HepG2 (cell line): ENCODE data around the gene RABGAP1. TPM values are rescaled to one million over a fixed set of nuclear protein-coding genes. Genes with fewer than 3 reads are reported as not detected.
A peak's percentile ranks its signal among the peaks of the same experiment; 100 is the strongest.

Source experiments
- BORCS8-MEF2B ChIP-seq: sonication (generic); formaldehyde crosslinking; IDR thresholded peaks from 2 replicates; pipeline ENCODE4 v1.8.0; 2022; ENCODE audit warnings: mild to moderate bottlenecking, missing genetic modification reagents
- CCAR2 ChIP-seq: fragments of 200-400 bp; formaldehyde crosslinking; optimal IDR thresholded peaks from 2 replicates; pipeline ENCODE3; 2018; ENCODE audit warnings: low read depth, mild to moderate bottlenecking, low read length, moderate library complexity
- CHCHD3 ChIP-seq: sonication (generic); formaldehyde crosslinking; IDR thresholded peaks from 2 replicates; pipeline ENCODE4 v1.8.0; 2022; ENCODE audit warnings: mild to moderate bottlenecking, missing genetic modification reagents, moderate library complexity
- FOXC1 ChIP-seq: sonication (generic); formaldehyde crosslinking; IDR thresholded peaks from 2 replicates; pipeline ENCODE4 v1.8.0; 2022; ENCODE audit warnings: mild to moderate bottlenecking, missing genetic modification reagents, borderline replicate concordance
- FOXJ3 ChIP-seq: sonication (generic); formaldehyde crosslinking; IDR thresholded peaks from 2 replicates; pipeline ENCODE4 v1.4.0; 2020; ENCODE audit warnings: missing genetic modification reagents, mild to moderate bottlenecking, borderline replicate concordance
- HBP1 ChIP-seq: IDR thresholded peaks from 2 replicates; pipeline ENCODE4 v1.6.1; 2016; ENCODE audit warnings: low read depth, control low read depth
- IRX3 ChIP-seq: sonication (generic); formaldehyde crosslinking; IDR thresholded peaks from 2 replicates; pipeline ENCODE4 v1.8.1; 2023; ENCODE audit warnings: mild to moderate bottlenecking, low read depth, missing genetic modification reagents, borderline replicate concordance
- MLXIP ChIP-seq: sonication (generic); formaldehyde crosslinking; IDR thresholded peaks from 2 replicates; pipeline ENCODE4 v1.9.0; 2021; ENCODE audit warnings: missing genetic modification reagents, borderline replicate concordance
- MXD4 ChIP-seq: IDR thresholded peaks from 2 replicates; pipeline ENCODE4 v1.6.1; 2016; ENCODE audit warnings: mild to moderate bottlenecking, missing biosample characterization, missing genetic modification reagents
- PAWR ChIP-seq: sonication (generic); formaldehyde crosslinking; IDR thresholded peaks from 2 replicates; pipeline ENCODE4 v1.4.0; 2020; ENCODE audit warnings: missing genetic modification reagents, mild to moderate bottlenecking, borderline replicate concordance
- PTBP1 ChIP-seq: fragments of 200-400 bp; formaldehyde crosslinking; IDR thresholded peaks from 2 replicates; pipeline ENCODE4 v1.6.1; 2018; ENCODE audit warnings: low read length, low read depth; ENCODE audit not compliant: poor library complexity, severe bottlenecking
- YEATS4 ChIP-seq: sonication (generic); formaldehyde crosslinking; IDR thresholded peaks from 2 replicates; pipeline ENCODE4 v1.4.0; 2020; ENCODE audit warnings: missing genetic modification reagents, borderline replicate concordance
- ZNF354B ChIP-seq: sonication (generic); formaldehyde crosslinking; IDR thresholded peaks from 2 replicates; pipeline ENCODE4 v1.8.0; 2022; ENCODE audit warnings: mild to moderate bottlenecking, missing genetic modification reagents
- ZNF570 ChIP-seq: sonication (generic); formaldehyde crosslinking; IDR thresholded peaks from 2 replicates; pipeline ENCODE4 v1.4.0; 2020; ENCODE audit warnings: mild to moderate bottlenecking, missing genetic modification reagents, borderline replicate concordance
- ZNF766 ChIP-seq: sonication (generic); formaldehyde crosslinking; IDR thresholded peaks from 2 replicates; pipeline ENCODE4 v1.5.0; 2020; ENCODE audit warnings: missing genetic modification reagents, borderline replicate concordance
- ZNF773 ChIP-seq: sonication (generic); formaldehyde crosslinking; IDR thresholded peaks from 2 replicates; pipeline ENCODE4 v1.4.0; 2020; ENCODE audit warnings: missing genetic modification reagents, borderline replicate concordance
- ZNF776 ChIP-seq: sonication (generic); formaldehyde crosslinking; IDR thresholded peaks from 2 replicates; pipeline ENCODE4 v1.4.0; 2020; ENCODE audit warnings: mild to moderate bottlenecking, missing genetic modification reagents
- ZNF839 ChIP-seq: sonication (generic); formaldehyde crosslinking; IDR thresholded peaks from 2 replicates; pipeline ENCODE4 v1.4.0; 2020; ENCODE audit warnings: missing genetic modification reagents, mild to moderate bottlenecking, borderline replicate concordance
- polyA plus RNA-seq, 8 experiments: library from polyadenylated mRNA; depleted of rRNA in 3 of 8; stranded (reverse) in 7 of 8; unstranded in 1 of 8; fragments of >200 nt; fragmentation: Illumina TruSeq in 4 of 8; extraction: Trizol in 4 of 8; gene quantifications; 2 replicates each; pipeline versions ENCODE4 v1.2.1 to v1.2.3, GENCODE V29; 2011 to 2016; ENCODE audit warnings: low read depth in 4 of 8, missing spikeins in 1 of 8, mixed read lengths in 1 of 8; ENCODE audit not compliant: insufficient read depth in 1 of 8
- total RNA-seq, 5 experiments: library from RNA; depleted of rRNA; stranded (reverse); fragments of >200 nt; fragmentation: Illumina TruSeq; extraction: Trizol; gene quantifications; 2 replicates each; pipeline ENCODE4 v1.2.3, GENCODE V29; 2016; ENCODE audit warnings: low read depth in 1 of 5
- TF ChIP-seq, protein P1 (sequence below): sonication (generic); formaldehyde crosslinking; conservative IDR thresholded peaks from 2 replicates; pipeline ENCODE4 v1.8.0; 2022; ENCODE audit warnings: mild to moderate bottlenecking, moderate library complexity, missing genetic modification reagents
- TF ChIP-seq, protein P2 (sequence below): sonication (generic); formaldehyde crosslinking; conservative IDR thresholded peaks from 2 replicates; pipeline ENCODE4 v1.4.0; 2020; ENCODE audit warnings: missing genetic modification reagents

Gene RABGAP1
- total and polyA plus RNA-seq, 2 of the 13 experiments (the other 11 are each of a cell fraction or from before 2014, with no cell fraction given), result 19.1 to 19.3 TPM

GRCh38 chr9:122904823-122905710, 35.8 kb upstream of the RABGAP1 start, which contains the start of gene RC3H2 (continued):
- TF ChIP-seq, protein P1, sequence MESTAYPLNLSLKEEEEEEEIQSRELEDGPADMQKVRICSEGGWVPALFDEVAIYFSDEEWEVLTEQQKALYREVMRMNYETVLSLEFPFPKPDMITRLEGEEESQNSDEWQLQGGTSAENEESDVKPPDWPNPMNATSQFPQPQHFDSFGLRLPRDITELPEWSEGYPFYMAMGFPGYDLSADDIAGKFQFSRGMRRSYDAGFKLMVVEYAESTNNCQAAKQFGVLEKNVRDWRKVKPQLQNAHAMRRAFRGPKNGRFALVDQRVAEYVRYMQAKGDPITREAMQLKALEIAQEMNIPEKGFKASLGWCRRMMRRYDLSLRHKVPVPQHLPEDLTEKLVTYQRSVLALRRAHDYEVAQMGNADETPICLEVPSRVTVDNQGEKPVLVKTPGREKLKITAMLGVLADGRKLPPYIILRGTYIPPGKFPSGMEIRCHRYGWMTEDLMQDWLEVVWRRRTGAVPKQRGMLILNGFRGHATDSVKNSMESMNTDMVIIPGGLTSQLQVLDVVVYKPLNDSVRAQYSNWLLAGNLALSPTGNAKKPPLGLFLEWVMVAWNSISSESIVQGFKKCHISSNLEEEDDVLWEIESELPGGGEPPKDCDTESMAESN (CRISPR knock-in tag), result no peak; the same call in 1 of the 2 replicates
- TF ChIP-seq BORCS8-MEF2B (no peak), PAWR (no peak), HBP1 (CRISPR knock-in tag) (no peak; the same call in 1 of the 2 replicates), ZNF776 (CRISPR knock-in tag) (0 out of 2 replicates have a peak, but pooled peaks have one; percentile 64), ZNF766 (no peak), MLXIP (CRISPR knock-in tag) (no peak), CCAR2 (no peak), FOXJ3 (CRISPR knock-in tag) (peak; percentile 5; the same call in 1 of the 2 replicates), YEATS4 (peak; percentile 88), ZNF354B (CRISPR knock-in tag) (no peak), PTBP1 (no peak), IRX3 (CRISPR knock-in tag) (no peak), MXD4 (CRISPR knock-in tag) (peak; percentile 73; the same call in 1 of the 2 replicates), ZNF839 (CRISPR knock-in tag) (no peak), FOXC1 (no peak), ZNF773 (CRISPR knock-in tag) (no peak), ZNF570 (no peak), CHCHD3 (no peak)
- TF ChIP-seq, protein P2, sequence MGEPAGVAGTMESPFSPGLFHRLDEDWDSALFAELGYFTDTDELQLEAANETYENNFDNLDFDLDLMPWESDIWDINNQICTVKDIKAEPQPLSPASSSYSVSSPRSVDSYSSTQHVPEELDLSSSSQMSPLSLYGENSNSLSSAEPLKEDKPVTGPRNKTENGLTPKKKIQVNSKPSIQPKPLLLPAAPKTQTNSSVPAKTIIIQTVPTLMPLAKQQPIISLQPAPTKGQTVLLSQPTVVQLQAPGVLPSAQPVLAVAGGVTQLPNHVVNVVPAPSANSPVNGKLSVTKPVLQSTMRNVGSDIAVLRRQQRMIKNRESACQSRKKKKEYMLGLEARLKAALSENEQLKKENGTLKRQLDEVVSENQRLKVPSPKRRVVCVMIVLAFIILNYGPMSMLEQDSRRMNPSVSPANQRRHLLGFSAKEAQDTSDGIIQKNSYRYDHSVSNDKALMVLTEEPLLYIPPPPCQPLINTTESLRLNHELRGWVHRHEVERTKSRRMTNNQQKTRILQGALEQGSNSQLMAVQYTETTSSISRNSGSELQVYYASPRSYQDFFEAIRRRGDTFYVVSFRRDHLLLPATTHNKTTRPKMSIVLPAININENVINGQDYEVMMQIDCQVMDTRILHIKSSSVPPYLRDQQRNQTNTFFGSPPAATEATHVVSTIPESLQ (CRISPR knock-in tag), result no peak; the same call in 1 of the 2 replicates
